ENCODE measurements around the gene EFCAB11. TPM values are rescaled to one million over a fixed set of nuclear protein-coding genes. Genes with fewer than 3 reads are reported as not detected.

The EFCAB11 gene
- total RNA-seq, 1 experiment from 2014 or later, result 18.1 TPM

DNA sequence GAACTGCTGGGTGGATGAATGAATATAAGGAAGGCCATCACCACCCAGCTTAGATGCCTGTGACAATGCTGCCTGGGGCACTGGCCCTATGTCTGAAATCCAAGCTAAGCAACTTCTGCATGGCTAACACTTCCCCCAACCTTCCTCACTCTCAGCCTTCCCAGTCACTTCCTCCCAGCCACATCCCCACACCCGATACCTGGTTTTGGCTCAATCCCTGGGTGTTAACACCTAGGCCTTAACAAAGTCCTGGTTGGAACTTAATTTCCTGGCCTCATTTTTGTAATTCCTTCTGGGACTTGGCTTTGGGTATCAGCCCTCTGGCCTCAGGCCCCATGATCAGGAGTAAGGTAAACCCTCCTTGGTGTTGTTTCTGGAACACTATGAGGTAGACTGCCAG is 110.0 kb downstream of the EFCAB11 start:
- ChIA-PET RAD21 (ENCODE audit: low non-redundant PET in 1 of 2, low total read pairs in 2 of 2, uncharacterized antibody in 2 of 2, unreplicated experiment in 2 of 2) (no interaction called here), POLR2A (no interaction called here), CTCF (no interaction called here)
- H3K9ac ChIP-seq (ENCODE audit: low read length), result no peak overlapping the region
- H3K36me3 ChIP-seq (ENCODE audit: control insufficient read depth in 1 of 2, insufficient read depth in 2 of 2, low read length in 2 of 2), result no peaks in the 10 kb centered on the region
- ATAC-seq (no peak), DNase-seq (ENCODE audit: low read depth, low spot score) (no peak)
- no peaks in the 10 kb centered on the region for H3K9me2 ChIP-seq (ENCODE audit: insufficient read depth)
- no TSS peak for BruUV-seq (replicated peaks)
- H4K20me1 ChIP-seq (ENCODE audit: insufficient read depth), result no peaks in the 10 kb centered on the region
- no peak for TF ChIP-seq TCF7L2 (IDR thresholded peaks at IDR 0.05; ENCODE audit: borderline replicate concordance, extremely low read depth, insufficient read depth, insufficient read length)
- TF ChIP-seq, protein P1, sequence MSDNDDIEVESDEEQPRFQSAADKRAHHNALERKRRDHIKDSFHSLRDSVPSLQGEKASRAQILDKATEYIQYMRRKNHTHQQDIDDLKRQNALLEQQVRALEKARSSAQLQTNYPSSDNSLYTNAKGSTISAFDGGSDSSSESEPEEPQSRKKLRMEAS (IDR thresholded peaks at IDR 0.05), result no peak
- TF ChIP-seq, protein P2, sequence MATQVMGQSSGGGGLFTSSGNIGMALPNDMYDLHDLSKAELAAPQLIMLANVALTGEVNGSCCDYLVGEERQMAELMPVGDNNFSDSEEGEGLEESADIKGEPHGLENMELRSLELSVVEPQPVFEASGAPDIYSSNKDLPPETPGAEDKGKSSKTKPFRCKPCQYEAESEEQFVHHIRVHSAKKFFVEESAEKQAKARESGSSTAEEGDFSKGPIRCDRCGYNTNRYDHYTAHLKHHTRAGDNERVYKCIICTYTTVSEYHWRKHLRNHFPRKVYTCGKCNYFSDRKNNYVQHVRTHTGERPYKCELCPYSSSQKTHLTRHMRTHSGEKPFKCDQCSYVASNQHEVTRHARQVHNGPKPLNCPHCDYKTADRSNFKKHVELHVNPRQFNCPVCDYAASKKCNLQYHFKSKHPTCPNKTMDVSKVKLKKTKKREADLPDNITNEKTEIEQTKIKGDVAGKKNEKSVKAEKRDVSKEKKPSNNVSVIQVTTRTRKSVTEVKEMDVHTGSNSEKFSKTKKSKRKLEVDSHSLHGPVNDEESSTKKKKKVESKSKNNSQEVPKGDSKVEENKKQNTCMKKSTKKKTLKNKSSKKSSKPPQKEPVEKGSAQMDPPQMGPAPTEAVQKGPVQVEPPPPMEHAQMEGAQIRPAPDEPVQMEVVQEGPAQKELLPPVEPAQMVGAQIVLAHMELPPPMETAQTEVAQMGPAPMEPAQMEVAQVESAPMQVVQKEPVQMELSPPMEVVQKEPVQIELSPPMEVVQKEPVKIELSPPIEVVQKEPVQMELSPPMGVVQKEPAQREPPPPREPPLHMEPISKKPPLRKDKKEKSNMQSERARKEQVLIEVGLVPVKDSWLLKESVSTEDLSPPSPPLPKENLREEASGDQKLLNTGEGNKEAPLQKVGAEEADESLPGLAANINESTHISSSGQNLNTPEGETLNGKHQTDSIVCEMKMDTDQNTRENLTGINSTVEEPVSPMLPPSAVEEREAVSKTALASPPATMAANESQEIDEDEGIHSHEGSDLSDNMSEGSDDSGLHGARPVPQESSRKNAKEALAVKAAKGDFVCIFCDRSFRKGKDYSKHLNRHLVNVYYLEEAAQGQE (IDR thresholded peaks at IDR 0.05; ENCODE audit: low read depth), result no peak
- no peak for TF ChIP-seq EZH2 (IDR thresholded peaks at IDR 0.05)
- TF ChIP-seq, protein P3, sequence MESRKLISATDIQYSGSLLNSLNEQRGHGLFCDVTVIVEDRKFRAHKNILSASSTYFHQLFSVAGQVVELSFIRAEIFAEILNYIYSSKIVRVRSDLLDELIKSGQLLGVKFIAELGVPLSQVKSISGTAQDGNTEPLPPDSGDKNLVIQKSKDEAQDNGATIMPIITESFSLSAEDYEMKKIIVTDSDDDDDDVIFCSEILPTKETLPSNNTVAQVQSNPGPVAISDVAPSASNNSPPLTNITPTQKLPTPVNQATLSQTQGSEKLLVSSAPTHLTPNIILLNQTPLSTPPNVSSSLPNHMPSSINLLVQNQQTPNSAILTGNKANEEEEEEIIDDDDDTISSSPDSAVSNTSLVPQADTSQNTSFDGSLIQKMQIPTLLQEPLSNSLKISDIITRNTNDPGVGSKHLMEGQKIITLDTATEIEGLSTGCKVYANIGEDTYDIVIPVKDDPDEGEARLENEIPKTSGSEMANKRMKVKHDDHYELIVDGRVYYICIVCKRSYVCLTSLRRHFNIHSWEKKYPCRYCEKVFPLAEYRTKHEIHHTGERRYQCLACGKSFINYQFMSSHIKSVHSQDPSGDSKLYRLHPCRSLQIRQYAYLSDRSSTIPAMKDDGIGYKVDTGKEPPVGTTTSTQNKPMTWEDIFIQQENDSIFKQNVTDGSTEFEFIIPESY (IDR thresholded peaks at IDR 0.05; ENCODE audit: extremely low read depth, insufficient replicate concordance, low read length), result no peak
- TF ChIP-seq SRF (IDR thresholded peaks at IDR 0.05; ENCODE audit: low read depth), result no peak
- TF ChIP-seq CBX3 (IDR thresholded peaks at IDR 0.05; ENCODE audit: low read depth), result no peak
- TF ChIP-seq POLR2A (IDR thresholded peaks at IDR 0.05; ENCODE audit: borderline replicate concordance, extremely low read depth, insufficient read depth, insufficient read length), result no peak
- H2AFZ ChIP-seq (ENCODE audit: low read depth, low read length, poor library complexity, severe bottlenecking), result no peak overlapping the region
- H3K79me2 ChIP-seq (ENCODE audit: insufficient read depth, low read length), result no peaks in the 10 kb centered on the region
- no peak overlapping the region for H3K27ac ChIP-seq (ENCODE audit: low read depth, low read length)
- H3K4me3 ChIP-seq (replicated peaks in 1 of 2; ENCODE audit: low read depth in 1 of 2, low read length in 2 of 2), result no peak overlapping the region
- H3K9me3 ChIP-seq (ENCODE audit: control insufficient read depth in 1 of 2, insufficient read depth in 1 of 2, low read depth in 1 of 2, low read length in 2 of 2), result no peaks in the 10 kb centered on the region
- no peak overlapping the region for H3K4me2 ChIP-seq (ENCODE audit: low read length)
- no peaks in the 10 kb centered on the region for H3K4me1 ChIP-seq (ENCODE audit: control insufficient read depth in 1 of 2, insufficient read depth in 2 of 2, low read length in 2 of 2)
- H3K27me3 ChIP-seq (ENCODE audit: insufficient read depth, low read length), result no peaks in the 10 kb centered on the region
- intact Hi-C loops (cut with micrococcal nuclease), result no loop called here
